Thymus (tissue), 11 donors: ENCODE data around the gene GOLGA6L9. TPM values are rescaled to one million over a fixed set of nuclear protein-coding genes. Genes with fewer than 3 reads are reported as not detected.
"Not testable (repeated sequence)": the region's sequence is repeated elsewhere in the genome, so short reads cannot be mapped to it uniquely, and the experiment has no call there.

Experiments used
- DNase-seq, 9 donors: peaks; one replicate each; pipeline ENCODE4 v3.0.0-alpha.2; 2013; ENCODE audit warnings: low spot score in 9 of 9, low read depth in 6 of 9, missing footprints in 1 of 9
- H3K27ac ChIP-seq, 2 donors: one replicate each; pipeline ENCODE4 v1.5.1; 2013; ENCODE audit warnings: control low read depth in 1 of 2, low read depth in 1 of 2, low read length in 1 of 2, mild to moderate bottlenecking in 1 of 2, moderate library complexity in 1 of 2
- H3K27me3 ChIP-seq, 2 donors: one replicate each; pipeline ENCODE4 v1.5.1; 2013; ENCODE audit warnings: low read length in 1 of 2; ENCODE audit not compliant: control insufficient read depth in 2 of 2, insufficient read depth in 1 of 2
- H3K36me3 ChIP-seq, 2 donors: one replicate each; pipeline ENCODE4 v1.5.1; 2013; ENCODE audit warnings: low read length in 1 of 2, mild to moderate bottlenecking in 1 of 2, moderate library complexity in 1 of 2; ENCODE audit not compliant: control insufficient read depth in 2 of 2, insufficient read depth in 2 of 2
- H3K4me1 ChIP-seq, 2 donors: one replicate each; pipeline ENCODE4 v1.5.1; 2013; ENCODE audit warnings: low read length in 2 of 2; ENCODE audit not compliant: control insufficient read depth in 2 of 2, insufficient read depth in 2 of 2
- H3K4me3 ChIP-seq, 2 donors: one replicate each; pipeline ENCODE4 v1.5.1; 2013; ENCODE audit warnings: low read length in 2 of 2, control low read depth in 1 of 2, mild to moderate bottlenecking in 1 of 2
- H3K9me3 ChIP-seq, 2 donors: one replicate each; pipeline ENCODE4 v1.5.1; 2013; ENCODE audit warnings: low read length in 1 of 2, mild to moderate bottlenecking in 1 of 2; ENCODE audit not compliant: control insufficient read depth in 2 of 2, insufficient read depth in 1 of 2
- WGBS: extraction: QIAGEN DNeasy Blood & Tissue Kit; methylation state at CpG from one replicate; pipeline ENCODE4 v1.1.7; 2013; 5-methylcytosine and 5-hydroxymethylcytosine counted together
- polyA plus RNA-seq: library from polyadenylated mRNA; stranded (reverse); fragments of 200-250 nt; gene quantifications from one replicate; pipeline ENCODE4 v1.2.3, GENCODE V29; 2013
- total RNA-seq: library from RNA; stranded (reverse); fragments of 120-200 nt; gene quantifications from one replicate; pipeline ENCODE4 v1.2.4, GENCODE V29; 2013
- donor health status: healthy.

The GOLGA6L9 gene
- total and polyA plus RNA-seq, 2 donors = 1.2 to 19.2 TPM

DNA sequence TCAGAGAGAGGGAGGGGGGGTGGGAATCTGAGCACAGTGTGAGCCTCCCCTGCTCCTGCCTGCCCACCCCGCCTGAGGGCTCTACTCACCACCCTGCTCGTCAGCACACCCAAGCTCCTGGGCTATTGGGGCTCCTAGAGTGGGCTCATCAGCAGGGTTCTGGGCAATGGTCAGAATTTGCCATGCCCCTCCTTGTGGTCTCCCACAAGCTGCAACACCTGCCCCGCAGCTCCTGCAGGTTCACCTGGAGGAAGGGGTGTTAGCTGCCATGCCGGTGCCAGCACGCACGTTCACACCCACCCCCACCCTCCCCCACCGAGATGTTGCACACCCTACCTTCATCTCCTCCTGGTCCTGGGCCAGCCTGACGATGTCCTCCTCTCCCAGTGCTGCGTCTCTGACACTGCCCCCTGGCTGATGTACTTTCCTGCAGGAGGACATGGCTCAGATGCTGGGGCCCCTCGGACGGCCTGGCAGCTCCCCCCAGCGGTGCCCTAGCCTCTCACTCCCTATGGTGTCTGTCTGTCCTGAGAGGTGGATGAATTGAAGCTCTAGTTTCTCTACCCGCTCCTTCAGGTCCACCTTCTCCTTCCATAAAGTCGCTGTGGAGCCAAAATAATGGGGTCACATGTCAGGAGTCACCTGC lies 47.2 kb downstream of the GOLGA6L9 start:
- 92% methylated on average over 14 of the region's 14 CpGs for WGBS
- H3K4me3 ChIP-seq, H3K9me3 ChIP-seq, H3K27ac ChIP-seq, DNase-seq, H3K36me3 ChIP-seq, H3K27me3 ChIP-seq, H3K4me1 ChIP-seq: not testable (repeated sequence)

DNA sequence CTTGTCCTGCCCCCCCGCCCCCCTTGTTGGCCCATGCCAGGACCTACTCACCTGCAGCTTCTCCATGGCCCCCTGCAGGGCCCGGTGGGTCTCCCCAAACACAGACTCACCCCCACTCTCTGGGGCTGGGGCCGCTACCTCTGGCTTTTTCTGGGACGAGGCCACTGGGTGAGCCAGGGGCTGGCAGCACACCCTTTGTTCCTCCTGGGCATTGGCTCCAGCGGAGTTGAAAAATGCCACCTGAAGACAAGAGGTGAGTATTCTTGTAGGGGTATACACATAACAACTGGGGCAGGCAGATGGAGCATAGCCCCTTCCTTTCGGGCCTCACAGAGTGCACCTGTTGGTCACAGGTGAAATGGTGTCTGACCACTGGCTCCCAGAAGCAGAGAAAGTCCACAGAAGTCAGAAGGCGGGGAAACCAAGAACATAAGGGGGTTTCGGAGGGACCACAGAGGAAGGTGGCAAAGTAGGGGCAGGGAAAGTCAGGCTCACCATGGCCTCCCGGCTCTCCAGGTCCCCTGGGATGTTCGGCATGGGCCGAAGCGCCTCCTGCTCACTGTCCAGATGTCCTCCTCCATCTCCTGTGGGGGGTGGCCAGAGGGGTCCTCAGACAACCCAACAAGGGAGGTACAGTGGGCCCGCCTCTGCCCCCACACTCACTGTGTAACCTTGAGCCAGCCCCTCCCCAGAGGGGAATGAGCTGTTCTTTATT lies 47.9 kb downstream of the GOLGA6L9 start:
- not testable (repeated sequence) for H3K27me3 ChIP-seq, DNase-seq, H3K27ac ChIP-seq, H3K36me3 ChIP-seq, H3K4me1 ChIP-seq, H3K9me3 ChIP-seq, H3K4me3 ChIP-seq
- 96% methylated on average over 11 of the region's 13 CpGs for WGBS

Other genes starting within 250 kb of the GOLGA6L9 start
- 25.5 TPM for gene EFL1, start 167.1 kb upstream of the GOLGA6L9 start, total RNA-seq
- gene EFL1, start 167.1 kb upstream of the GOLGA6L9 start, polyA plus RNA-seq = 10.4 TPM
- gene SAXO2, start 167.0 kb upstream of the GOLGA6L9 start, total RNA-seq = 0.80 TPM
- 6.0 TPM for gene SAXO2, start 167.0 kb upstream of the GOLGA6L9 start, polyA plus RNA-seq
- 0.47 TPM for gene GOLGA6L10, start 80.3 kb upstream of the GOLGA6L9 start, total RNA-seq
- 5.1 TPM for gene GOLGA6L10, start 80.3 kb upstream of the GOLGA6L9 start, polyA plus RNA-seq
- gene RPS17, start 110.6 kb downstream of the GOLGA6L9 start, total RNA-seq = 3,581 TPM
- 6,434 TPM for gene RPS17, start 110.6 kb downstream of the GOLGA6L9 start, polyA plus RNA-seq
- gene CPEB1, start 217.5 kb downstream of the GOLGA6L9 start, total RNA-seq = 0.09 TPM
- gene CPEB1, start 217.5 kb downstream of the GOLGA6L9 start, polyA plus RNA-seq = 0.64 TPM